Calu3 (cell line): ENCODE results near the gene LAGE3. TPM values are rescaled to one million over a fixed set of nuclear protein-coding genes. Genes with fewer than 3 reads are reported as not detected.
A peak's percentile ranks its signal among the peaks of the same experiment; 100 is the strongest.

Experiments used
- BruUV-seq: library from RNA; stranded (reverse); fragments of 400-500 nt; replicated peaks from 2 replicates; lab custom pipeline; 2021; lab: Mats Ljungman, UMichigan
- CTCF ChIA-PET: fragments of 300-600 bp; sonication (Branson Sonifier 250); formaldehyde crosslinking; loops from one replicate; lab custom pipeline; 2022; ENCODE audit warnings: antibody characterized with exemption; lab: Charles Lee
- DNase-seq: peaks from one replicate; pipeline ENCODE4 v3.0.0; 2022
- H3K27ac Mint-ChIP-seq: one replicate; pipeline ENCODE4 v1.8.0; 2022; ENCODE audit warnings: mixed read lengths; ENCODE audit not compliant: unreplicated experiment
- H3K27me3 Mint-ChIP-seq: one replicate; pipeline ENCODE4 v1.8.0; 2022; ENCODE audit warnings: mixed read lengths; ENCODE audit not compliant: unreplicated experiment
- H3K36me3 Mint-ChIP-seq: one replicate; pipeline ENCODE4 v1.8.0; 2022; ENCODE audit warnings: mild to moderate bottlenecking, moderate library complexity, mixed read lengths; ENCODE audit not compliant: insufficient read depth, unreplicated experiment
- H3K4me1 Mint-ChIP-seq: one replicate; pipeline ENCODE4 v1.8.0; 2022; ENCODE audit warnings: mild to moderate bottlenecking, low read depth, mixed read lengths; ENCODE audit not compliant: unreplicated experiment
- H3K4me3 Mint-ChIP-seq: one replicate; pipeline ENCODE4 v1.8.0; 2022; ENCODE audit warnings: mild to moderate bottlenecking, low read depth, moderate library complexity, mixed read lengths; ENCODE audit not compliant: unreplicated experiment
- H3K9me3 Mint-ChIP-seq: one replicate; pipeline ENCODE4 v1.8.0; 2022; ENCODE audit warnings: low read depth, mixed read lengths; ENCODE audit not compliant: unreplicated experiment
- intact Hi-C: fragments of 100-400 bp; cut with micrococcal nuclease; formaldehyde crosslinking; loops from one replicate; pipeline ENCODE4 v1.10.0; 2022; ENCODE audit not compliant: unreplicated experiment
- total RNA-seq: library from RNA; stranded (reverse); gene quantifications from 2 replicates; pipeline ENCODE4 v1.2.3, GENCODE V29; 2022
- TF ChIP-seq, protein P1 (sequence below): fragments of 200-600 bp; IDR thresholded peaks from one replicate; pipeline ENCODE4 v1.8.0; 2022; ENCODE audit warnings: antibody characterized with exemption; ENCODE audit not compliant: unreplicated experiment

Gene LAGE3
- total RNA-seq, 1 experiment from 2014 or later: 25.5 TPM

DNA sequence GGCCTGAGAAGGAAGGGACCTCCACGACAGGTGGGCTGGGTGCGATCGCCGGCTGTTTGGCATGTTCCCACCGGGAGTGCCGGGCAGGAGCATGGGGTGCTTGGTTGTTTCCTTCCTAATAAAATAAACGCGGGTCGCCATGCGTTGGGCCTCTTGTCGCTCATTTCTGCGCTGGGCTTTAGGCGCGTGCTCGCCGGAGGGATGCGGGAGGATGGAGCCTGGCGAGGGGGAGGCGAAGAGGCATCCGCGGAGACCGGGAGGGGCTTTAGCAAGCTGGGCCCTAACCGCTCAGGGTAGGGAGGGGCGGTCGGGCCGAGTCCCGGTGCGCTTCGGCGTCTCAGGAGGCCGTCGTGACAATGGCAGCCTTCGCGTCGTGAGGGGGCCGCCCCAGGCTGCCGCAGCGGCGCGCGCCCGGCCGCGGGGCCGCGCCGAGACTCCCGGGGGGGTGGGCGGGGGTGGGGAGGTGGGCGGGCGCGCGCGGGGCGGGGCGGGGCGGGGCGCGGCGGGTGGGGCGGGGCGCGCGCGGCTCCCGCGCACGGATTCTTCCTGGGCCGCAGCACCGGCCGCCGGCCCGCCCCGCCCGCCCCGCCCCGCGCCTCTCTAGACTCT lies 42.6 kb downstream of the LAGE3 start:
- H3K4me3 Mint-ChIP-seq: peak overlapping the region; percentile 76
- TF ChIP-seq, protein P1, sequence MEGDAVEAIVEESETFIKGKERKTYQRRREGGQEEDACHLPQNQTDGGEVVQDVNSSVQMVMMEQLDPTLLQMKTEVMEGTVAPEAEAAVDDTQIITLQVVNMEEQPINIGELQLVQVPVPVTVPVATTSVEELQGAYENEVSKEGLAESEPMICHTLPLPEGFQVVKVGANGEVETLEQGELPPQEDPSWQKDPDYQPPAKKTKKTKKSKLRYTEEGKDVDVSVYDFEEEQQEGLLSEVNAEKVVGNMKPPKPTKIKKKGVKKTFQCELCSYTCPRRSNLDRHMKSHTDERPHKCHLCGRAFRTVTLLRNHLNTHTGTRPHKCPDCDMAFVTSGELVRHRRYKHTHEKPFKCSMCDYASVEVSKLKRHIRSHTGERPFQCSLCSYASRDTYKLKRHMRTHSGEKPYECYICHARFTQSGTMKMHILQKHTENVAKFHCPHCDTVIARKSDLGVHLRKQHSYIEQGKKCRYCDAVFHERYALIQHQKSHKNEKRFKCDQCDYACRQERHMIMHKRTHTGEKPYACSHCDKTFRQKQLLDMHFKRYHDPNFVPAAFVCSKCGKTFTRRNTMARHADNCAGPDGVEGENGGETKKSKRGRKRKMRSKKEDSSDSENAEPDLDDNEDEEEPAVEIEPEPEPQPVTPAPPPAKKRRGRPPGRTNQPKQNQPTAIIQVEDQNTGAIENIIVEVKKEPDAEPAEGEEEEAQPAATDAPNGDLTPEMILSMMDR: no peak
- H3K27me3 Mint-ChIP-seq: no peaks in the 10 kb centered on the region
- no peak overlapping the region for H3K27ac Mint-ChIP-seq
- intact Hi-C loops: no loop called here
- H3K4me1 Mint-ChIP-seq: no peaks in the 10 kb centered on the region
- BruUV-seq: no TSS peak
- H3K9me3 Mint-ChIP-seq: no peaks in the 10 kb centered on the region
- CTCF ChIA-PET: no interaction called here
- DNase-seq: no peak
- peaks cover 55% of the 10 kb centered on the region for H3K36me3 Mint-ChIP-seq

DNA sequence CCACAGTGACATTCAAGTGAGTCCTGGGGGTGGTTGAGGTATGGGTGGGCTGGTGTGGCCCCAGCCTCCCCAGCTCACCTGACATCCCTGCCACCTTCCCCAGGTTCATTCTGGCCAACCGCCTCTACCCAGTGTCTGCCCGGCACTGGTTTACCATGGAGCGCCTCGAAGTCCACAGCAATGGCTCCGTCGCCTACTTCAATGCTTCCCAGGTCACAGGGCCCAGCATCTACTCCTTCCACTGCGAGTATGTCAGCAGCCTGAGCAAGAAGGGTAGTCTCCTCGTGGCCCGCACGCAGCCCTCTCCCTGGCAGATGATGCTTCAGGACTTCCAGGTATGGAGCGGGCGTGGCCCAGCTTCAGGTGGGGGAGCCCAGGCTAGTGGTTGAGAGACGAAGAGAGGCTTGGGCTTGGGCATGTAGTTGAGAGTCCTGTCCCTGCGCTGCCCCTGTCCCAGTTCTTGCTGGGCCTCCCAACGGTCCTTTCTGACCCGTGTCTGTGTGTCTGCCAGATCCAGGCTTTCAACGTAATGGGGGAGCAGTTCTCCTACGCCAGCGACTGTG lies 43.8 kb downstream of the LAGE3 start:
- TF ChIP-seq, protein P1: no peak
- Mint-ChIP-seq H3K9me3 (no peaks in the 10 kb centered on the region), H3K27ac (no peak overlapping the region), H3K36me3 (peaks cover 58% of the 10 kb centered on the region), H3K4me3 (no peak overlapping the region), H3K27me3 (no peaks in the 10 kb centered on the region), H3K4me1 (peaks cover 8% of the 10 kb centered on the region)
- BruUV-seq: no TSS peak
- DNase-seq: no peak
- CTCF ChIA-PET: no interaction called here
- intact Hi-C loops: no loop called here

DNA sequence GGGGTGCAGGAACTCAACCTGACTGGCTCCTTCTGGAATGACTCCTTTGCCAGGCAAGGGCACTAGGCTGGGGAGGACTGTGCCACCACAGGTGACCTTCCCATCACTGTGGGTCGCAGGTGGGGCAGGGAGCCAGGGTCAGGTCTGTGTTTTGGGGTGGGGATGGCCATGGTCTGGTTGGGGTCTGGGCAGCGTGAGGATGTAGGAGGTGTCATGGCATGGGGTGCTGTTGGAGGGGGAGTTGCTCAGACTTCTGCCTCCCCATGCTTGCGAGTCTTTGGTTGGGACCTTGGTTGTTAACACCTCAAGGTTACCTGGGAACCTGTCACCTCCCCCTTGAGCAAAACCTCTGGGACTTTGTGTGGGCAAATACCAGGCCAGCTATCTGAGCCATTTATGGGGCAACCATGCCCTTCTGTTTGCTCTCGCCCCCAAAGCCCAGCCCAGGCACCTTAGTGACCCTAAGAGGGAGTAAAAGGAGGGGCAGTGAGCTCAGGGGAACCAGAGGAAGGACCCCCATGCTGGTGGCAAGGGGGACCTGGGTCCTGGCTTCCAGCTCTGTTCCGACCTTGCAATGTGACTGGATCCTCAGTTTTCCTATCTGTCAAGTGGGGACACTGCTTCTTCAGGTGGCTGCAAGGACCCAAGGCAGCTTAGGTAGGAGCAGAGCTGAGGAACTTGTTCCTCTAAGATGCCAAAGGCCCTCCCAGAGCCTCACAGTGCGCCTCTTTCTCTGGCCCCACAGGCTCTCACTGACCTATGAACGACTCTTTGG lies 44.5 kb downstream of the LAGE3 start:
- CTCF ChIA-PET: no interaction called here
- peaks cover 9% of the 10 kb centered on the region for H3K4me1 Mint-ChIP-seq
- no peak overlapping the region for H3K4me3 Mint-ChIP-seq
- peaks cover 52% of the 10 kb centered on the region for H3K36me3 Mint-ChIP-seq
- intact Hi-C loops: no loop called here
- H3K9me3 Mint-ChIP-seq: no peaks in the 10 kb centered on the region
- no TSS peak for BruUV-seq
- no peak overlapping the region for H3K27ac Mint-ChIP-seq
- TF ChIP-seq, protein P1: no peak
- no peaks in the 10 kb centered on the region for H3K27me3 Mint-ChIP-seq
- no peak for DNase-seq

DNA sequence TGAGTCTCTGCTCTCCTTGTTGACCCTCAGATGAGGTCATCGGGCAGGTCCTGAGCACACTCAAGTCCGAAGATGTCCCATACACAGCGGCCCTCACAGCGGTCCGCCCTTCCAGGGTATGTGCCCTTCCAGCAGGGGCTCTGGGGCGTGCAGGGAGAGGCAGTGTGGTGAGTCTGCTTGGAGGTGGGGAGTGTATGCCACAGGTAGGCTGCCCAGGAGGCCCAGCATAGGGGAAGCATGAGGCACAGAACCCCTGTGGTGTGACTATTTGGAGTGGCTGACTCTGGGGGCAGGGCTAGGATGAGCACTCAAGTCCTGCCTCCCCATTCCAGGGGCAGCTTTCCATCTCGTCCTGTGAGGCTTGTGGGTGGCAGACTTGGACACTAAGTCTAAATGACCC lies 45.5 kb downstream of the LAGE3 start:
- H3K9me3 Mint-ChIP-seq: no peaks in the 10 kb centered on the region
- peaks cover 9% of the 10 kb centered on the region for H3K4me1 Mint-ChIP-seq
- H3K4me3 Mint-ChIP-seq: no peak overlapping the region
- DNase-seq: no peak
- H3K27ac Mint-ChIP-seq: no peak overlapping the region
- CTCF ChIA-PET: no interaction called here
- BruUV-seq: no TSS peak
- H3K36me3 Mint-ChIP-seq: peaks cover 55% of the 10 kb centered on the region
- TF ChIP-seq, protein P1: no peak
- H3K27me3 Mint-ChIP-seq: no peaks in the 10 kb centered on the region
- intact Hi-C loops: no loop called here
